Left ventricle myocardium superior (tissue), 1 donor: ENCODE measurements around the gene SYT7. TPM values are rescaled to one million over a fixed set of nuclear protein-coding genes. Genes with fewer than 3 reads are reported as not detected.
A peak's percentile ranks its signal among the peaks of the same experiment; 100 is the strongest.

Experiments used
- ATAC-seq: fragments of 200-7000 bp; cut with Tn5 transposase; one replicate; pipeline ENCODE4 v1.9.1; 2020; ENCODE audit warnings: mild to moderate bottlenecking, moderate library complexity
- DNase-seq: peaks from one replicate; pipeline ENCODE4 v3.0.0-alpha.2; 2020
- intact Hi-C: fragments of 100-400 bp; cut with micrococcal nuclease; formaldehyde crosslinking; loops from one replicate; pipeline ENCODE4 v1.11.0; 2022
- total RNA-seq: library from RNA; stranded (reverse); fragmentation: NEBNext Ultra II Directional; extraction: Animal tissue kit (Norgen Biotek cat#: 25700); gene quantifications from one replicate; pipeline ENCODE4 v1.2.1, GENCODE V29; 2021
- donor health status: DM: no; HTN: yes; CAD: no; lungs with severe emphysema.

The SYT7 gene
- total RNA-seq, 1 donor from 2014 or later, result 32.5 TPM

GRCh38 chr11:61609980-61610366 lies 29.1 kb upstream of the SYT7 start:
- ATAC-seq, result peak; percentile 72
- intact Hi-C loops, result no loop called here
- DNase-seq, result no peak

GRCh38 chr11:61609000-61609979 lies 28.4 kb upstream of the SYT7 start:
- no peak for DNase-seq
- intact Hi-C loops, result no loop called here
- ATAC-seq, result no peak

GRCh38 chr11:61607920-61608599 lies 27.2 kb upstream of the SYT7 start:
- DNase-seq (no peak), ATAC-seq (no peak)
- intact Hi-C loops, result no loop called here

- intact Hi-C loops, result no loop called here
- DNase-seq, result no peak
- no peak for ATAC-seq
Measured at GRCh38 chr11:61607426-61607825, 26.6 kb upstream of the SYT7 start.

GRCh38 chr11:61603667-61604066 lies 22.8 kb upstream of the SYT7 start:
- no peak for ATAC-seq
- intact Hi-C loops, result no loop called here
- no peak for DNase-seq

- ATAC-seq (peak; percentile 85), DNase-seq (peak; percentile 80)
- intact Hi-C loops, result no loop called here
Measured at GRCh38 chr11:61602775-61603569, 22.1 kb upstream of the SYT7 start.

GRCh38 chr11:61601512-61601911 lies 20.6 kb upstream of the SYT7 start:
- intact Hi-C loops, result no loop called here
- ATAC-seq (no peak), DNase-seq (no peak)

GRCh38 chr11:61599968-61600710 lies 19.3 kb upstream of the SYT7 start:
- intact Hi-C loops, result no loop called here
- no peak for ATAC-seq

GRCh38 chr11:61598886-61599868 lies 18.3 kb upstream of the SYT7 start:
- ATAC-seq (peak; percentile 54), DNase-seq (peak; percentile 65)

More at GRCh38 chr11:61599968-61600710, 19.3 kb upstream of the SYT7 start:
- DNase-seq, result no peak

GRCh38 chr11:61598374-61598773 lies 17.5 kb upstream of the SYT7 start:
- intact Hi-C loops, result no loop called here
- DNase-seq, result no peak
- ATAC-seq, result no peak

More at GRCh38 chr11:61598886-61599868, 18.3 kb upstream of the SYT7 start:
- intact Hi-C loops, result no loop called here

GRCh38 chr11:61596990-61597389 lies 16.1 kb upstream of the SYT7 start:
- no peak for ATAC-seq
- no peak for DNase-seq
- intact Hi-C loops, result no loop called here

GRCh38 chr11:61596542-61596941 lies 15.7 kb upstream of the SYT7 start:
- DNase-seq (no peak), ATAC-seq (no peak)
- intact Hi-C loops, result no loop called here

- DNase-seq, result no peak
- no peak for ATAC-seq
- intact Hi-C loops, result no loop called here
Measured at GRCh38 chr11:61594907-61595257, 14.0 kb upstream of the SYT7 start.

- no peak for ATAC-seq
- intact Hi-C loops, result no loop called here
Measured at GRCh38 chr11:61593151-61593550, 12.3 kb upstream of the SYT7 start.

GRCh38 chr11:61592176-61592575 lies 11.3 kb upstream of the SYT7 start:
- DNase-seq (no peak), ATAC-seq (no peak)
- intact Hi-C loops, result no loop called here

More at GRCh38 chr11:61593151-61593550, 12.3 kb upstream of the SYT7 start:
- DNase-seq, result no peak

GRCh38 chr11:61589961-61590360 lies 9.1 kb upstream of the SYT7 start:
- intact Hi-C loops, result no loop called here
- DNase-seq (no peak), ATAC-seq (no peak)

- intact Hi-C loops, result no loop called here
- ATAC-seq (peak; percentile 64), DNase-seq (peak; percentile 76)
Measured at GRCh38 chr11:61588728-61589191, 7.9 kb upstream of the SYT7 start.
